HG03342 (cell line): ENCODE data around the gene MVK.

Experiments used
- ATAC-seq: cut with Tn5 transposase; IDR thresholded peaks from one replicate; pipeline ENCODE4 v1.9.1; 2021; ENCODE audit warnings: mild to moderate bottlenecking, moderate library complexity; ENCODE audit not compliant: unreplicated experiment

MVK gene

DNA sequence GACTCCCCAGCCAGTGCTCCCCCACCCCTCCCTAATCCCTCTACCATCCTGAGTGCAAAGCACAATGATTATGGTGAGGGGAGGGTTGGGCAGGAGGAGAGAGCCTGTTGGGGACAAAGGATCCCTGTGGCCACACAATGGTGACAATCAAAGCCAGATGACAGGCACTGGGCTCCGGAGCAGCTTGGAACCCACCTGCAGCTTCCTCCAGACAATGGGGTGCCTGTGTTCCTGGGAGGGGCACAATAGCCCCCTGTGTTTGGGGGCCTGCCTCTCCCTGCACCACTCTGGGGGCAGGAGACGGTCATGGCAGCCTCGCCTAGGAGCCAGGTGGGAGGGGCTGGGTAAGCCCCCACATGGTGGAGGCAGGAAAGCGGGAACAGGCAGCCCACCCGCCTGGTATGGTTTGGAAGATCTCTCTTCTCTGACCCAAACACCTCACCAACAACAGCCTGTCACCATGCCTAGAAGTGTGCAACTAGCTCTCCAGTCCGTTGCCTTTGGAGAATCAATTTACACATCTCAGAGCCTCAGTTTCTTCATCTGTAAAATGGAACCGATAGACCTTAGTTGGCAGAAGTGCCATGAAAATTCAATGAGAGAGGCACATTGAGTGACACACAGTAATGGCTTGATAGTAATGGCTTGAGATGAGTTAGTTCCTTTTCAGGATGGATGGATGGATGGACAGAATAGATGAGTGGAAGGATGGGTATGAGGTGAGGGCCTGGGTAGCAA lies 53.0 kb downstream of the MVK start:
- ATAC-seq: no peak

DNA sequence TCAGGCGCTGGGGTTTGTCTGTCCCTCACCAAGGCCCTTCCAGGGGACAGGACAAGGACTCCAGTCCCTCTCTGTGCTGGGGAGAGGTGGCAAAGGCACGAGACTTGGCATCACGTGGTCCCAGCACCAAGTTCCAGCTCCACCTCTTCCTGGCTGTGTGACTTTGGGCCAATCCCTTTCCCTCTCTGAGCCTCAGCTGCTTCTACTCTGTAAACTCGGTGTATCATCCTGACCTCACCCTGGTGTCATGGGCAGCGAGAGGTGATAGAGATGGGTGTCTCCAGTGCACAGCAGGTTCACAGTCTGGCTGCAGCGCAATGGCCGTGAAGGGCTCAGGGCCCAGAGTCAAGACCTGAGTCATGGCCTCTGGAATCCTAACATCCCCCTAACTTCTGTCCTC lies 54.0 kb downstream of the MVK start:
- no peak for ATAC-seq

- no peak for ATAC-seq
These were observed 56.5 kb downstream of the MVK start for GRCh38 chr12:109630107-109630506.

GRCh38 chr12:109630815-109631214 lies 57.2 kb downstream of the MVK start:
- no peak for ATAC-seq

DNA sequence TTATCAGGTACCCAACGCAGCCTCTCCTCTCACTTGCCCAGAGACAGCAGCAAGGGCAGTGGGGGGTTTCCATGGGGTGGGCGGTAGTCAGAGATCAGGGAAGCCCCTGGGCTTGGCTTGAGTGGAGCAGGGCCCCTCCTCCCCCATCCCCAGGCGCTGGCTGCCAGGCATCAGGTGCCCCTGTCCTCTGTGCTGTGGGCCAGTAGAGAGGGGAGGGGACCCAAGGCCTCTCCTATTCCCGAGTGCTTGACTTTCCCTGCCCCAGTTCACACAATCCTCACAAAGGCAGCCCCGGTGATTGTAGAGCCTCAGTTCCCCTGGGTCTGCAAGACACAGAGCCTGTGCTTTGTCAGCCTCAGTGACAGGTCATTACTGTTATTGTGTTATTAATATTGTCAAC lies 57.7 kb downstream of the MVK start:
- ATAC-seq: no peak

GRCh38 chr12:109631751-109632150 lies 58.2 kb downstream of the MVK start:
- no peak for ATAC-seq

GRCh38 chr12:109632342-109632741 lies 58.7 kb downstream of the MVK start:
- no peak for ATAC-seq

DNA sequence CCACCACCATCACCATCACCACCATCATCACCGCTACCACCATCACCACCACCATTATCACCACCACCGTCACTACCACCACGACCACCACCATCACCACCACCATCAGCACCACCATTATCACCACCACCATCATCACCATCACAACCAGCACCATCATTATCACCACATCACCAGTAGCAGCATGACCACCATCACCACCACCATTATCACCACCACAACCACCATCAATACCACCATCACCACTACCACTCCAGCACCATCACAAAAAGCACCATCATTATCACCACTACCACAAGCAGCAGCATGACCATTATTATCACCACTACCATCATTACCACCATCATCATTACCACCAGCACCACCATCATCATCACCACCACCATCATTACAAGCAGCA lies 62.1 kb downstream of the MVK start:
- no peak for ATAC-seq

- no peak for ATAC-seq
These were observed 63.8 kb downstream of the MVK start for GRCh38 chr12:109637348-109637747.

DNA sequence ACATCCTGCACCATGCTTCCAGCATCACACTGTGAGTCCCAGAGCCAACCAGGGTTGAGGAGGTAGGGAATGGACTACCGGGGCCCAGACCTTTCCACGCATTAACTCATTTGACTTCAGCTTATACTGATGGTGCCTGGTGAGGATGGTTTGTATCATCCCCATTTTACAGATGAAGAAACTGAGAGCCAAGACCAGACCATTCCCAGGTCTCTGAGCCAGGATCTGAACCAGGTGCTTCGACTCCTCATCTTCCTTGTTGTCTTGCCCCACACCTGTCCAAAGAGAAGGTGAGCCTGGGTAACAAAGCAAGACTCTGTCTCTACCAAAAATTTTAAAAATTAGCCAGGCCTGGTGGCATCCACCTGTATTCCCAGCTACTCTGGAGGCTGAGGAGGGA lies 64.4 kb downstream of the MVK start:
- no peak for ATAC-seq

- no peak for ATAC-seq
These were observed 65.1 kb downstream of the MVK start for GRCh38 chr12:109638735-109639134.

- no peak for ATAC-seq
These were observed 65.7 kb downstream of the MVK start for GRCh38 chr12:109639151-109639872.

DNA sequence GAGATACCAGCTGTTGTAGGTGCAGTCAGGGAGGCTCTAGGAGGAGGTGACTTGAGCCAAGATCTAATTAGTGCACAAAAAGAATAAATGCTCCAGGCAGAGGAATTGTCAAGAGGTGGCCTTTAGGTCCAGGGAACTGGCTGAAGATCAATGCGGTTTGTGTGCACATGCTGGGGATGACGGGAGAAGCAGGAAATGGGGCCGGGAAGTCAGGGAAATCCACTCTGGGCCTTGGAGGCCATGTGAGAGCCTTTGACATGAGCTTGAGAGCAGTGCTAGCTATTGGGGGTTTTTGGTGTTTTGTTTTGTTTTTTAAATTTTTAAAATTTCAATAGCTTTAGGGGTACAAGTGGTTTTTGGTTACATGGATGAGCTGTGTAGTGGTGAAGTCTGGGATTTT lies 67.4 kb downstream of the MVK start:
- ATAC-seq: no peak

- ATAC-seq: no peak
These were observed 67.8 kb downstream of the MVK start for GRCh38 chr12:109641422-109641821.

DNA sequence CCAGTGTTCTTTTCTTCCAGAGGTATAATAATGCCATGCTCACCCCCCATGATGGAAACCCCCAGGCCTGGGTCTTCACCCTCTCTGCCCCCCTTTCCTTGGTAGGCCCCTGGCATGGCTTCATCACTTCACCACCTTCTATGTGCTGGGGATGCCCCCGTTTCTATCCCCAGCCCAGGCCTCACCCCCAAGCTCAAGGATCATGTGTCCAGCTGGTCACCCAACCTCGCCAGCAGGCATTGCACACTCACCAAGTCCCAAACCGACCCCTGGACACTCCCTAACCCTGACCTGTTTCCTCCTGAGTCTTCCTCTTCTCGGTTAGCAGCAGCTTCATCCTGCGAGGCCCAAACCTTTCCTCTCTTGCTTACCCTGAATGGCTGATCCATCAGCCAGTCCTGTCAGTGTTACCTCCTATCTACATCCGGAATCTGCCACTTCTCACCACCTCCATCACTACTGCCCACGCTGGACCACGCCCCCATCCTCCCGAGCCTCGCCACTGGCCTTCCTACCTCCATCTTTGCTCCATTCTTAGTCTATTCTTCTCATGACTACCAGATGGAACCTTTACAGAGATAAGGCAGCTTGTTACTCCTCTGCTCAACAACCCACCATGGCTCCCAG lies 69.0 kb downstream of the MVK start:
- no peak for ATAC-seq

GRCh38 chr12:109645194-109645593 lies 71.6 kb downstream of the MVK start:
- ATAC-seq: no peak

DNA sequence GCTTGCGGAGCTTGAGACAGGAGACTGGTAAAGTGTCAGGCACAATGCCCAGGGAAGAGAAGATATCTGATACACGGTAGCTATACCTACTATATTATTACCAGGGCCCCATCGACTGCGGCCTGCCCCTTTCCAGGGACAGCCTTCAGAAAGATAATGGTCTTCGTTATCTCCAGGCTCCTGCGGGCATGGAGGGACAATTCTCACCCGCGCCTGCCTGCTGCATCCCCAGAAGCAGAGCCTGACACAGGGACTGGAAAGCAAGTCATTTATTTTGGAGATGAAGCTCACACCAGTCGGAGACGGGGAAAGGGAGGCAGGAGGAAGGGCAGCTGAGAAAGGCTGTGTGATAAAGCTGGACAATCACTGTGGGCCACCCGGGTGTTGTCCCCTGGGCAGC lies 72.1 kb downstream of the MVK start:
- ATAC-seq: no peak
